Naive thymus-derived CD4-positive, alpha-beta T cell (primary cell): ENCODE results near the gene MYL2. TPM values are rescaled to one million over a fixed set of nuclear protein-coding genes. Genes with fewer than 3 reads are reported as not detected.
"Not testable (repeated sequence)": the region's sequence is repeated elsewhere in the genome, so short reads cannot be mapped to it uniquely, and the experiment has no call there.

Experiments
- ATAC-seq: fragments of 150-1000 bp; cut with Tn5 transposase; 2 replicates; pipeline ENCODE4 v1.10.0; 2021; ENCODE audit warnings: mild to moderate bottlenecking, moderate library complexity
- CTCF ChIA-PET: fragments of 350-600 bp; sonication (Branson Sonifier 250); formaldehyde crosslinking; loops from one replicate; lab custom pipeline; 2021; ENCODE audit warnings: antibody characterized with exemption; lab: Charles Lee
- POLR2A ChIA-PET: fragments of 350-600 bp; sonication (Branson Sonifier 250); formaldehyde crosslinking; loops from one replicate; lab custom pipeline; 2021; ENCODE audit warnings: antibody characterized with exemption, inconsistent platforms; lab: Charles Lee
- DNase-seq, 9 donors: peaks; one replicate each; pipeline versions ENCODE4 v3.0.0 to v3.0.0-alpha.2; 2020 to 2022; ENCODE audit warnings: mixed read lengths in 1 of 9
- H3K27ac ChIP-seq: one replicate; pipeline ENCODE4 v1.7.0; 2013; ENCODE audit warnings: mild to moderate bottlenecking, low read depth, low read length, moderate library complexity
- H3K27me3 ChIP-seq, 2 donors: one replicate each; pipeline ENCODE4 v1.7.0; 2013; ENCODE audit warnings: low read length in 2 of 2, mild to moderate bottlenecking in 2 of 2, moderate library complexity in 2 of 2; ENCODE audit not compliant: control insufficient read depth in 2 of 2, insufficient read depth in 2 of 2
- H3K36me3 ChIP-seq, 3 experiments: 1 replicate in 2 of 3; 2 replicates in 1 of 3; pipeline ENCODE4 v1.7.0; 2013; ENCODE audit warnings: low read length in 3 of 3, mild to moderate bottlenecking in 3 of 3, moderate library complexity in 1 of 3; ENCODE audit not compliant: insufficient read depth in 3 of 3, control insufficient read depth in 2 of 3
- H3K4me1 ChIP-seq, 2 donors: one replicate each; pipeline ENCODE4 v1.7.0; 2013; ENCODE audit warnings: low read length in 2 of 2, mild to moderate bottlenecking in 2 of 2, moderate library complexity in 1 of 2; ENCODE audit not compliant: control insufficient read depth in 2 of 2, insufficient read depth in 2 of 2
- H3K4me3 ChIP-seq: 2 replicates; pipeline ENCODE4 v1.7.0; 2013; ENCODE audit warnings: mild to moderate bottlenecking, low read length
- H3K9me3 ChIP-seq, 3 experiments: 1 replicate in 2 of 3; 2 replicates in 1 of 3; pipeline ENCODE4 v1.7.0; 2013; ENCODE audit warnings: low read length in 3 of 3; ENCODE audit not compliant: control insufficient read depth in 2 of 3
- H3K27ac Mint-ChIP-seq, 9 donors: one replicate each; pipeline ENCODE4 v1.8.0; 2020 to 2022; ENCODE audit warnings: mixed read lengths in 9 of 9, mild to moderate bottlenecking in 8 of 9, moderate library complexity in 5 of 9, inconsistent platforms in 2 of 9
- H3K27me3 Mint-ChIP-seq, 5 donors: one replicate each; pipeline ENCODE4 v1.8.0; 2021 to 2022; ENCODE audit warnings: mixed read lengths in 5 of 5, mild to moderate bottlenecking in 1 of 5
- H3K36me3 Mint-ChIP-seq, 5 donors: one replicate each; pipeline ENCODE4 v1.8.0; 2020 to 2022; ENCODE audit warnings: mixed read lengths in 5 of 5, mild to moderate bottlenecking in 3 of 5, inconsistent platforms in 1 of 5
- H3K4me1 Mint-ChIP-seq, 7 donors: one replicate each; pipeline ENCODE4 v1.8.0; 2020 to 2022; ENCODE audit warnings: mixed read lengths in 7 of 7, mild to moderate bottlenecking in 3 of 7, inconsistent platforms in 1 of 7
- H3K4me3 Mint-ChIP-seq, 10 donors: one replicate each; pipeline ENCODE4 v1.8.0; 2020 to 2022; ENCODE audit warnings: mild to moderate bottlenecking in 10 of 10, mixed read lengths in 10 of 10, moderate library complexity in 6 of 10, inconsistent platforms in 2 of 10
- H3K9me3 Mint-ChIP-seq, 11 donors: one replicate each; pipeline ENCODE4 v1.8.0; 2020 to 2022; ENCODE audit warnings: mixed read lengths in 11 of 11, mild to moderate bottlenecking in 4 of 11, inconsistent platforms in 1 of 11, moderate library complexity in 1 of 11
- intact Hi-C, 2 donors: fragments of 100-400 bp; cut with micrococcal nuclease; formaldehyde crosslinking; loops; one replicate each; pipeline ENCODE4 v1.15.1; 2023
- polyA plus RNA-seq, 2 donors: library from polyadenylated mRNA; unstranded; fragments of 300-500 nt; fragmentation: Illumina TruSeq; gene quantifications; one replicate each; pipeline ENCODE4 v1.2.3, GENCODE V29; 2021
- total RNA-seq, 6 experiments: library from RNA in 5 of 6; stranded (reverse) in 5 of 6; gene quantifications; 1 replicate in 5 of 6; 2 replicates in 1 of 6; pipeline ENCODE4 v1.2.3 and lab custom pipeline; 2021 to 2026

MYL2 gene
- total and polyA plus RNA-seq, 7 experiments from 2014 or later: not detected

DNA sequence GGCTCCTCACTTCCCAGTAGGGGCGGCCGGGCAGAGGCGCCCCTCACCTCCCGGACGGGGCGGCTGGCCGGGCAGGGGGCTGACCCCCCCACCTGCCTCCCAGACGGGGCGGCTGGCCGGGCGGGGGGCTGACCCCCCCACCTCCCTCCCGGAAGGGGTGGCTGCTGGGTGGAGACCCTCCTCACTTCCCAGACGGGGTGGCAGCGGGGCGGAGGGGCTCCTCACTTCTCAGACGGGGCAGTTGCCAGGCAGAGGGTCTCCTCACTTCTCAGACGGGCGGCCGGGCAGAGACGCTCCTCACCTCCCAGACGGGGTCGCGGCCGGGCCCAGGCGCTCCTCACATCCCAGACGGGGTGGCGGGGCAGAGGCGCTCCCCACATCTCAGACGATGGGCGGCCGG is 30.5 kb upstream of the MYL2 start:
- DNase-seq, H3K9me3 ChIP-seq, H3K27ac Mint-ChIP-seq, CTCF ChIA-PET, POLR2A ChIA-PET, H3K36me3 ChIP-seq, H3K4me3 Mint-ChIP-seq, H3K27me3 ChIP-seq, intact Hi-C loops, H3K4me3 ChIP-seq, H3K27ac ChIP-seq, H3K4me1 ChIP-seq, ATAC-seq, H3K4me1 Mint-ChIP-seq: not testable (repeated sequence)
- H3K9me3 Mint-ChIP-seq: peaks cover 0 to 37% (median 8%) of the 10 kb centered on the region in 11 donors
- peaks cover 0 to 13% (median 5%) of the 10 kb centered on the region in 5 donors for H3K27me3 Mint-ChIP-seq
- H3K36me3 Mint-ChIP-seq: peaks cover 0 to 11% (median 0%) of the 10 kb centered on the region in 5 donors

DNA sequence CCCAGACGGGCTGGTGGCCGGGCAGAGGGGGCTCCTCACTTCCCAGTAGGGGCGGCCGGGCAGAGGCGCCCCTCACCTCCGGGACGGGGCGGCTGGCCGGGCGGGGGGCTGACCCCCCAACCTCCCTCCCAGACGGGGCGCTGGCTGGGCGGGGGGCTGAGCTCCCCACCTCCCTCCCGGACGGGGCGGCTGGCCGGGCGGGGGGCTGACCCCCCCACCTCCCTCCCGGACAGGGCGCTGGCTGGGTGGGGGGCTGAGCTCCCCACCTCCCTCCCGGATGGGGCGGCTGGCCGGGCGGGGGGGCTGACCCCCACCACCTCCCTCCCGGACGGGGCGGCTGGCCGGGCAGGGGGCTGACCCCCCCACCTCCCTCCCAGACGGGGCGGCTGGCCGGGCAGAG is 30.1 kb upstream of the MYL2 start:
- H3K4me1 Mint-ChIP-seq: not testable (repeated sequence)

DNA sequence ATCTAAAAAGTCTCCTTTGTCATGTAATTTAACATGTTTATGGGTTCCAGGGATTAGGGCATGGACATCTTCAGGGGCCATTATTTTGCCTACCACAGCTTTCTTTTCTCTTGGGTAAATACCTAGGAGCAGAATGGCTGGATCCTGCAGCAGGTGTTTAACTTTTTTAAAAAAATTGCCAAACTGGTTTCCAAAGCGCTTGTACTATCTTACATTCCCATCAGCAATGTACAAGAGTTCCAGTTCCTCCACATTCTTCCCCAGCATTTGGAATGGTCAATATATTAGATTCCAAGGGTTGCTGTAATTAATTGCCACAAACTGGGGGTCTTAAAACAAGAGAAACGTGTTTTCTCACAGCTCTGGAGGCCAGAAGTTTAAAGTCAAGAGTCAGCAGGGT is 27.7 kb upstream of the MYL2 start:
- Mint-ChIP-seq H3K36me3 (peaks cover 0 to 11% (median 0%) of the 10 kb centered on the region in 5 donors), H3K4me3 (no peak overlapping the region), H3K9me3 (peaks cover 0 to 40% (median 14%) of the 10 kb centered on the region in 11 donors), H3K27ac (no peak overlapping the region), H3K27me3 (peaks cover 0 to 14% (median 7%) of the 10 kb centered on the region in 5 donors), H3K4me1 (no peaks in the 10 kb centered on the region)
- Histone ChIP-seq H3K4me1 (no peaks in the 10 kb centered on the region), H3K36me3 (no peaks in the 10 kb centered on the region), H3K27me3 (no peaks in the 10 kb centered on the region), H3K27ac (no peak overlapping the region), H3K9me3 (peaks cover 0 to 13% (median 0%) of the 10 kb centered on the region in 3 experiments), H3K4me3 (no peak overlapping the region)
- POLR2A ChIA-PET: no interaction called here
- intact Hi-C loops: no loop called here
- ATAC-seq (no peak), DNase-seq (no peak)
- CTCF ChIA-PET: interaction anchor here (1.4 kb wide), 1 partner anchor 298 kb away, joined by 3 read pairs; no protein-coding TSS in a partner anchor

More for the DNA sequence above, 30.1 kb upstream of the MYL2 start:
- DNase-seq, H3K27ac Mint-ChIP-seq, CTCF ChIA-PET, H3K27me3 ChIP-seq, H3K4me1 ChIP-seq, H3K4me3 ChIP-seq, H3K27ac ChIP-seq, H3K36me3 ChIP-seq, ATAC-seq, H3K4me3 Mint-ChIP-seq, POLR2A ChIA-PET, intact Hi-C loops: not testable (repeated sequence)
- H3K36me3 Mint-ChIP-seq: peaks cover 0 to 11% (median 0%) of the 10 kb centered on the region in 5 donors
- H3K9me3 ChIP-seq: peaks cover 0 to 11% (median 0%) of the 10 kb centered on the region in 3 experiments
- H3K27me3 Mint-ChIP-seq: peaks cover 0 to 13% (median 5%) of the 10 kb centered on the region in 5 donors
- H3K9me3 Mint-ChIP-seq: peaks cover 0 to 41% (median 12%) of the 10 kb centered on the region in 11 donors

- no peaks in the 10 kb centered on the region for H3K4me1 ChIP-seq
- H3K4me3 ChIP-seq: no peak overlapping the region
- Mint-ChIP-seq H3K36me3 (peaks cover 0 to 10% (median 0%) of the 10 kb centered on the region in 5 donors), H3K4me3 (no peak overlapping the region), H3K27ac (no peak overlapping the region), H3K27me3 (peaks cover 0 to 15% (median 9%) of the 10 kb centered on the region in 5 donors), H3K4me1 (no peaks in the 10 kb centered on the region), H3K9me3 (peaks cover 0 to 37% (median 15%) of the 10 kb centered on the region in 11 donors)
- DNase-seq (no peak), ATAC-seq (no peak)
- no peaks in the 10 kb centered on the region for H3K27me3 ChIP-seq
- POLR2A ChIA-PET: no interaction called here
- peaks cover 0 to 13% (median 0%) of the 10 kb centered on the region in 3 experiments for H3K9me3 ChIP-seq
- CTCF ChIA-PET: no interaction called here
- no peaks in the 10 kb centered on the region for H3K36me3 ChIP-seq
- no peak overlapping the region for H3K27ac ChIP-seq
- intact Hi-C loops: no loop called here
Observed at GRCh38 chr12:110943373-110943772, 23.0 kb upstream of the MYL2 start.

- CTCF ChIA-PET: interaction anchor here (1.1 kb wide), 1 partner anchor 14 kb away, joined by 4 read pairs; no protein-coding TSS in a partner anchor
Observed at GRCh38 chr12:110941391-110941790, 21.0 kb upstream of the MYL2 start.

DNA sequence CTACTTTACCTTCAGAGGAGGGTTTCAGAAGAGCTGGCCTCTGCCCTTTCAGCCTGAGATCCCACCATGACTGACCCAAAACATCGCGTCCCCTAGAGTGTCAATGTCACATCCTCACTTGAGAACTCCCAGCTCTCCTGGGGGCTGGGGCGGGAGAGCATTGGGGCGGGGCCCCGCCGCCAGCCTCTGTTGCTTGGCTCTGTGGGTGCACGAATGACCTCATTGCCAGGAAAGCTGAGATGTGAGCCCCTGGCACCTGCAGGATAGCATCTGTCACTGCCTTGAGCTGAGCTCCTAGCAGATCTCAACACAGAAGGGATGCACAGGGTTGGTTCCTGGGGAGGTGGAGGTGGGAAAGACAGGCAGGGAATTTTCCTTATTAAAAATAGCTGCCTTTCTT is 20.6 kb upstream of the MYL2 start:
- Histone ChIP-seq H3K4me3 (no peak overlapping the region), H3K4me1 (peaks cover 0 to 5% of the 10 kb centered on the region in 2 donors), H3K27me3 (no peaks in the 10 kb centered on the region), H3K27ac (no peak overlapping the region), H3K9me3 (peaks cover 0 to 6% (median 0%) of the 10 kb centered on the region in 3 experiments), H3K36me3 (no peaks in the 10 kb centered on the region)
- Mint-ChIP-seq H3K9me3 (peaks cover 0 to 13% (median 4%) of the 10 kb centered on the region in 11 donors), H3K4me3 (no peak overlapping the region), H3K36me3 (peaks cover 0 to 5% (median 0%) of the 10 kb centered on the region in 5 donors), H3K27me3 (peaks cover 7 to 24% (median 18%) of the 10 kb centered on the region in 5 donors), H3K4me1 (peaks cover 0 to 7% (median 6%) of the 10 kb centered on the region in 7 donors), H3K27ac (no peak overlapping the region)
- intact Hi-C loops: no loop called here
- CTCF ChIA-PET: interaction anchor here (0.8 to 1.1 kb wide), 2 partner anchors 14 to 232 kb away, joined by 3 to 4 read pairs; no protein-coding TSS in a partner anchor
- ATAC-seq (no peak), DNase-seq (no peak)
- POLR2A ChIA-PET: no interaction called here

More at GRCh38 chr12:110941391-110941790, 21.0 kb upstream of the MYL2 start:
- peaks cover 7 to 22% (median 18%) of the 10 kb centered on the region in 5 donors for H3K27me3 Mint-ChIP-seq
- no peak for ATAC-seq
- Histone ChIP-seq H3K36me3 (no peaks in the 10 kb centered on the region), H3K27me3 (no peaks in the 10 kb centered on the region), H3K9me3 (peaks cover 0 to 7% (median 0%) of the 10 kb centered on the region in 3 experiments), H3K4me1 (peaks cover 0 to 5% of the 10 kb centered on the region in 2 donors), H3K4me3 (no peak overlapping the region), H3K27ac (no peak overlapping the region)
- no peak overlapping the region for H3K4me3 Mint-ChIP-seq
- peaks cover 0 to 18% (median 9%) of the 10 kb centered on the region in 11 donors for H3K9me3 Mint-ChIP-seq
- intact Hi-C loops: no loop called here
- DNase-seq: no peak
- H3K36me3 Mint-ChIP-seq: peaks cover 0 to 7% (median 0%) of the 10 kb centered on the region in 5 donors
- H3K27ac Mint-ChIP-seq: no peak overlapping the region
- peaks cover 0 to 7% (median 6%) of the 10 kb centered on the region in 7 donors for H3K4me1 Mint-ChIP-seq
- POLR2A ChIA-PET: no interaction called here
